ENCODE data around the gene DACH1. TPM values are rescaled to one million over a fixed set of nuclear protein-coding genes. Genes with fewer than 3 reads are reported as not detected.

DACH1 gene
- total RNA-seq, 1 experiment from 2014 or later = 0.03 TPM

DNA sequence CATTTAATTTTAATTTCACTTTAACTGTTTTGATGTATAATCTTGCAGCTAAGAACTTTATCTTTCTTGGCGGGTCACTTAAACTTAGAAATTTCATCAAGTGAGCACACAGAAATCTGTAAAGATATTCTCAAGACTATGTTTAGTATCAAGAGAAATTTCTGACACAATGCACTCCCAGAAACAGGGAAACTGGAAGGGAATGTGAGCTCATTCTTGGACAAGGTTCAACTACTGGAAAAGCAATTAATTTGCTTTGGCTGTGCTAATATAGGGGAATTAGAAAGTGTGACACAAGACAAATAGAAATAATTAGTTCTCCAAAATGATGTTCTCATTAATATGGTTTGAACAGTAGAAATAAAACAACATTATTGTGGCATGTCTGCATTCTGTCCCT lies 402.3 kb downstream of the DACH1 start:
- in situ Hi-C loops (cut with HindIII; ENCODE audit: low pct_unique_long_range_greater_than_20kb, low sequenced_read_pairs) = no loop called here
- no peak for DNase-seq (ENCODE audit: low read depth, low spot score)

DNA sequence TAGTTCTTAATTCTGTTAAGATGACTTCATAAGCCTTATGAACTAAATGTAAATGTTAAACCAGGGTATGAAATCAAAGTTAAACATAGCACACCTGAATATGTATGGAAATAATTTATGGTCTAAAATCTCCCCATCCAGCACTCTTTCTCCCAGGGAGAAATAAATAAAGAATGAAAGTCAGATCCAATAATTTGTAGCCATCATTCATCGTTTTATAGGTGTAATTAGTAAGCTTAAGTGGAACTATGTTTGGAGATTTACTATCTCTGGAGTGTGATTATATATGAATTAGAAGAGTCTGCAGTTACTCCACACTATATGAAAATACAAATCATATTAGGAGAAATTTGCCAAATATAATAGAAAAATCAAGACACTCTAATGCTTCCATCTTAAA lies 405.1 kb downstream of the DACH1 start:
- in situ Hi-C loops (cut with HindIII; ENCODE audit: low pct_unique_long_range_greater_than_20kb, low sequenced_read_pairs) = no loop called here
- no peak for DNase-seq (ENCODE audit: low read depth, low spot score)

GRCh38 chr13:71460211-71460610 lies 406.8 kb downstream of the DACH1 start:
- in situ Hi-C loops (cut with HindIII; ENCODE audit: low pct_unique_long_range_greater_than_20kb, low sequenced_read_pairs) = no loop called here
- no peak for DNase-seq (ENCODE audit: low read depth, low spot score)

- in situ Hi-C loops (cut with HindIII; ENCODE audit: low pct_unique_long_range_greater_than_20kb, low sequenced_read_pairs) = no loop called here
- no peak for DNase-seq (ENCODE audit: low read depth, low spot score)
Observed at GRCh38 chr13:71459708-71460107, 407.3 kb downstream of the DACH1 start.

GRCh38 chr13:71457645-71458044 lies 409.4 kb downstream of the DACH1 start:
- in situ Hi-C loops (cut with HindIII; ENCODE audit: low pct_unique_long_range_greater_than_20kb, low sequenced_read_pairs) = no loop called here
- no peak for DNase-seq (ENCODE audit: low read depth, low spot score)

GRCh38 chr13:71456136-71456535 lies 410.9 kb downstream of the DACH1 start:
- no peak for DNase-seq (ENCODE audit: low read depth, low spot score)
- in situ Hi-C loops (cut with HindIII; ENCODE audit: low pct_unique_long_range_greater_than_20kb, low sequenced_read_pairs) = no loop called here

GRCh38 chr13:71454509-71454908 lies 412.5 kb downstream of the DACH1 start:
- DNase-seq (ENCODE audit: low read depth, low spot score) = no peak
- in situ Hi-C loops (cut with HindIII; ENCODE audit: low pct_unique_long_range_greater_than_20kb, low sequenced_read_pairs) = no loop called here

GRCh38 chr13:71448080-71448630 lies 418.8 kb downstream of the DACH1 start:
- DNase-seq (ENCODE audit: low read depth, low spot score) = no peak
- in situ Hi-C loops (cut with HindIII; ENCODE audit: low pct_unique_long_range_greater_than_20kb, low sequenced_read_pairs) = no loop called here

DNA sequence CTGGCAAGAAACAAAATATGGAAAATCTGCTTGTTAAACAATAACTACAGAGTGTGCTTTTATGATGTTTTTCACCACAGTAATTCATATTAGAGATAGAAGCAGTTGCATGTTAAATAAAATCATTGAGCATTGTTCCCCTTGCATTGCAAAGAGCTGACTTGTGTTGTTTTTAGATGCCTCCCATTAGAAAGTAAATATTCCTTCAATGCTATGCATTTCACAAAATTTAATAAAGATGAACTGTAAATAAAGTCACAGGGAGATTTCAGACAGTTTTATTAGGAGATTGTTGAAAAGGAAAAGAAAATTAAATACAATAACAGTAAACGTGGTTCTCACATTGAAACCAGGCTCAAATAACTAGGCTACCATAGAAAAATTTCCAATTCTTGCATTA lies 429.3 kb downstream of the DACH1 start:
- in situ Hi-C loops (cut with HindIII; ENCODE audit: low pct_unique_long_range_greater_than_20kb, low sequenced_read_pairs) = no loop called here
- no peak for DNase-seq (ENCODE audit: low read depth, low spot score)

DNA sequence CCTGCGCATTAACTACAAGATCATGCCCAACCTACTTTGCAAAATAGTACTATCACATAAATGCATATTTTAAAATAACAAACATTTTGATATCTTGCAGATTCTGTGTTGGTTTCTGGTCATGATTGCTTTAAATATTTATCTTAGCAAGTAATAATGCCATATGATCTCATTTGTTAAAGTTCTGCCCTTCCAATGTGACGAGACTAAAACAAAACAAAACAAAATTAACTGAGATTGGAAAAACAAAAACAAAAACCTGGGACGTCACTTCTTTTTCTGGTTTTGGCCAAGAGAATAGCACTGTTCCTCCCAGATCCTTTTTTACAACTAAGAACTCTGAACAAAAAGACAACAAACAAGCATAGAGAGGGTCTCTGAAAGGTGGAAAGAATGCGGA lies 436.3 kb downstream of the DACH1 start:
- no peak for DNase-seq (ENCODE audit: low read depth, low spot score)
- in situ Hi-C loops (cut with HindIII; ENCODE audit: low pct_unique_long_range_greater_than_20kb, low sequenced_read_pairs) = no loop called here

DNA sequence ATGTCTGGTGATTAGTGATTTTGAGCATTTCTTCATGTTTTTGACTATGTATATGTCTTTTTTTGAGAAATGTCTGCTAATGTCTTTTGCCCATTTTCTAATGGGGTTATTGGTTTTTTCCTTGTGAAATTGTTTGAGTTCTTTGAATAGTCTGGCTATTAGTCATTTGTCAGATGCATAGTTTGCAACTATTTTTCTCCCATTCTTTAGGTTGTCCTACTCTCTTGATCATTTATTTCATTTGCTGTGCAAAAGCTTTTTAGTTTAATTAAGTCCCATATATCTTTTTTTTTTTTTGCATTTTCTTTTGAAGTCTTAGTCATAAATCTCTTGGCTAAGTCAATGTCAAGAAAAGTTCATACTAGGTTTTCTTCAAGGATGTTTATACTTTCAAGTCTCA lies 449.8 kb downstream of the DACH1 start:
- in situ Hi-C loops (cut with HindIII; ENCODE audit: low pct_unique_long_range_greater_than_20kb, low sequenced_read_pairs) = no loop called here
- no peak for DNase-seq (ENCODE audit: low read depth, low spot score)

DNA sequence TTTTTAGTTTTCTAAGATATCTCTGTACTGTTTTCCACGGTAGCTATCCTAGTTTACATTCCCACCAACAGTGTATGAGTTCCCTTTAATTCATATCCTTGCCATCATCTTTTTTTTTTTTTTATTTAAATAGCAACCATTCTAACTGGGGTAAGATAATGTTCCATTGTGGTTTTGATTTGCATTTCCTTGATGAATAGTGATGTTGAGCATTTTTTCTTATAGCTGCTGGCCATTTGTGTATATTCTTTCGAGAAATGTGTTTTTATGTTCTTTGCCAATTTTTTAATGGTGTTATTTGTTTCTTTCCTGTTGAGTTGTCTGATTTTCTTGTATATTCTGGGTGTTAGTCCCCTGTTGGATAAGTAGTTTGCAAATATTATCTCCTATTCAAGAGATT lies 454.8 kb downstream of the DACH1 start:
- no peak for DNase-seq (ENCODE audit: low read depth, low spot score)
- in situ Hi-C loops (cut with HindIII; ENCODE audit: low pct_unique_long_range_greater_than_20kb, low sequenced_read_pairs) = no loop called here

- in situ Hi-C loops (cut with HindIII; ENCODE audit: low pct_unique_long_range_greater_than_20kb, low sequenced_read_pairs) = no loop called here
- DNase-seq (ENCODE audit: low read depth, low spot score) = no peak
Observed at GRCh38 chr13:71408416-71408815, 458.6 kb downstream of the DACH1 start.

DNA sequence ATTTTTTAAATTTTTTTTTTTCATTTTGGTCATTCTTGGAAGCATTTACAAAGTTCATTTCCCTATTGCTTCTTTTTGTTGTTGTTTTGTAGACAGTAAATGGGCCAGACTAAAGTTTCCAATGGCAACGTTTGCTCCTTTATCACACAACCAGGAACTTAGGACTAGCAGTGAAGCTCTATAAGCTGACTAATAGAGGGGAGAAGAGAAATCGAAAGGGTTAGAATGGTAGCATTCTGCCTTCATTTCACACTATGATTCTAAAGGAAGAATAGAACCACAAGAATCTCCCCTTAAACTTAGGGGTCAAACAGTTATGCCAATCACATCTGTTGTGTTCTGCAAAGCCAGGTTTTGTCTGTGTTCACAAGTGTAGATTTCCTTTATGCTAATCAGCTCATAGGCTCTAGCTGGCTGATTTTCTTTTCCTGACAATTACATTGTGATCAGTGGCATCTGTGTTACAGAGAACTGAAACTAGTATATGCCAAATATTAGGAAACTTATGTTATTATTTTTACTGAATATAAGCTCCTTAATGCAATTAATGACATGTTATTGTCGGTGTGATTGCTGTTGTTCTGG lies 467.3 kb downstream of the DACH1 start:
- in situ Hi-C loops (cut with HindIII; ENCODE audit: low pct_unique_long_range_greater_than_20kb, low sequenced_read_pairs) = no loop called here

GRCh38 chr13:71396149-71396548 lies 470.9 kb downstream of the DACH1 start:
- in situ Hi-C loops (cut with HindIII; ENCODE audit: low pct_unique_long_range_greater_than_20kb, low sequenced_read_pairs) = no loop called here
- no peak for DNase-seq (ENCODE audit: low read depth, low spot score)

More for the DNA sequence above, 467.3 kb downstream of the DACH1 start:
- DNase-seq (ENCODE audit: low read depth, low spot score) = no peak

GRCh38 chr13:71395053-71395452 lies 472.0 kb downstream of the DACH1 start:
- in situ Hi-C loops (cut with HindIII; ENCODE audit: low pct_unique_long_range_greater_than_20kb, low sequenced_read_pairs) = no loop called here
- DNase-seq (ENCODE audit: low read depth, low spot score) = no peak

DNA sequence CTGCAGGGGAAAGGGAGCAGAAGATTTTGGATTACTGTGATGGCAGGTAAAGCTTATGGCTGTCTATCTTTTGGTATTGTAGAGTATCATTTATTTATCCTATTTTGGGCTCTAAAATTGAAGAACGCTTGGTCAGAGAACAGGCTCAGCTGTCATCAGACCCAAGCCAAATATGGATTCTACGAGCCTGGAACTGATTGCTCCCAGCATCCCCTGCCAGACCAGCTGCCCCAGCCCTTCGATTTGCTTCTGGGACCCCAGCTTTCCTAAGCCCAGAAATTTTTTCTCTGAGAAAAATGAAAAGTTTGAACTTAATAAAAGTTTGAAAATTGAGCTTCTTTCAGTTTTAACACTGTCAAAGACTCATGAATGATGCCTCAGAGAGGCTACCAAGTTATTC lies 472.8 kb downstream of the DACH1 start:
- in situ Hi-C loops (cut with HindIII; ENCODE audit: low pct_unique_long_range_greater_than_20kb, low sequenced_read_pairs) = no loop called here
- DNase-seq (ENCODE audit: low read depth, low spot score) = no peak
